Measurements from ENCODE around the gene BCAP31.

GRCh38 chrX:153739754-153740486, 15.7 kb upstream of the BCAP31 start:
- TF ChIP-seq CTCF (conservative IDR thresholded peaks at IDR 0.05; ENCODE audit: low read depth, low read length) (no peak), EZH2 (IDR thresholded peaks at IDR 0.05; ENCODE audit: borderline replicate concordance, low read depth, low read length, poor library complexity, severe bottlenecking) (no peak)
